Neural crest cell (in vitro differentiated cells): Measurements from ENCODE around the gene UROC1. TPM values are rescaled to one million over a fixed set of nuclear protein-coding genes. Genes with fewer than 3 reads are reported as not detected.

Experiments
- DNase-seq: peaks from one replicate; pipeline ENCODE4 v3.0.0; 2021; ENCODE audit warnings: low read depth, mixed read lengths, low spot score
- H3K27ac Mint-ChIP-seq: one replicate; pipeline ENCODE4 v1.8.0; 2021; ENCODE audit warnings: mild to moderate bottlenecking, mixed read lengths; ENCODE audit not compliant: unreplicated experiment
- H3K27me3 Mint-ChIP-seq: 2 replicates; pipeline ENCODE4 v1.8.0; 2021; ENCODE audit warnings: low read depth, mild to moderate bottlenecking, mixed read lengths
- H3K36me3 Mint-ChIP-seq: 2 replicates; pipeline ENCODE4 v1.8.0; 2021; ENCODE audit warnings: low read depth, mild to moderate bottlenecking, mixed read lengths
- H3K4me1 Mint-ChIP-seq: 2 replicates; pipeline ENCODE4 v1.8.0; 2021; ENCODE audit warnings: mixed read lengths
- H3K4me3 Mint-ChIP-seq: one replicate; pipeline ENCODE4 v1.8.0; 2021; ENCODE audit warnings: mild to moderate bottlenecking, mixed read lengths
- H3K9me3 Mint-ChIP-seq: 2 replicates; pipeline ENCODE4 v1.8.0; 2021; ENCODE audit warnings: mixed read lengths
- CTCF ChIP-seq: fragments of 200-600 bp; sonication (generic); conservative IDR thresholded peaks from 2 replicates; pipeline ENCODE4 v1.5.0; 2021; ENCODE audit warnings: antibody characterized with exemption, mild to moderate bottlenecking
- total RNA-seq: library from RNA; stranded (reverse); gene quantifications from 2 replicates; pipeline ENCODE4 v1.2.1, GENCODE V29; 2021

The UROC1 gene
- total RNA-seq, 1 donor from 2014 or later: not detected

- Mint-ChIP-seq H3K36me3 (peaks cover 25% of the 10 kb centered on the region), H3K9me3 (no peaks in the 10 kb centered on the region), H3K27ac (no peak overlapping the region), H3K4me3 (no peak overlapping the region), H3K27me3 (no peaks in the 10 kb centered on the region), H3K4me1 (peaks cover 31% of the 10 kb centered on the region)
- no peak for DNase-seq
- no peak for TF ChIP-seq CTCF
Observed at GRCh38 chr3:126469479-126469878, 48.1 kb downstream of the UROC1 start.

- H3K27ac Mint-ChIP-seq: peak overlapping the region; percentile 88
- no peaks in the 10 kb centered on the region for H3K9me3 Mint-ChIP-seq
- H3K4me1 Mint-ChIP-seq: peaks cover 18% of the 10 kb centered on the region
- peak overlapping the region; percentile 22 for H3K4me3 Mint-ChIP-seq
- H3K36me3 Mint-ChIP-seq: peaks cover 25% of the 10 kb centered on the region
- TF ChIP-seq CTCF: no peak
- no peak for DNase-seq
- no peaks in the 10 kb centered on the region for H3K27me3 Mint-ChIP-seq
Observed at GRCh38 chr3:126468028-126468891, 49.3 kb downstream of the UROC1 start.

GRCh38 chr3:126467611-126467955 is 50.0 kb downstream of the UROC1 start:
- Mint-ChIP-seq H3K4me1 (peaks cover 12% of the 10 kb centered on the region), H3K27me3 (no peaks in the 10 kb centered on the region), H3K36me3 (peaks cover 23% of the 10 kb centered on the region), H3K4me3 (no peak overlapping the region), H3K9me3 (no peaks in the 10 kb centered on the region), H3K27ac (no peak overlapping the region)
- no peak for DNase-seq
- no peak for TF ChIP-seq CTCF

GRCh38 chr3:126466886-126467610 is 50.5 kb downstream of the UROC1 start:
- H3K9me3 Mint-ChIP-seq: no peaks in the 10 kb centered on the region
- H3K27ac Mint-ChIP-seq: peak overlapping the region; percentile 14
- peaks cover 23% of the 10 kb centered on the region for H3K36me3 Mint-ChIP-seq

More at GRCh38 chr3:126466886-126467610, 50.5 kb downstream of the UROC1 start:
- Mint-ChIP-seq H3K4me1 (peaks cover 6% of the 10 kb centered on the region), H3K27me3 (no peaks in the 10 kb centered on the region), H3K4me3 (no peak overlapping the region)
- no peak for TF ChIP-seq CTCF
- DNase-seq: no peak
